IMR-90 (cell line): ENCODE measurements around the gene HAGHL. TPM values are rescaled to one million over a fixed set of nuclear protein-coding genes. Genes with fewer than 3 reads are reported as not detected.

Experiments
- ATAC-seq: fragments of 200-7000 bp; cut with Tn5 transposase; 2 replicates; pipeline ENCODE4 v1.9.1; 2020; ENCODE audit warnings: low read depth, mild to moderate bottlenecking, moderate library complexity
- BruUV-seq: library from RNA; stranded (reverse); fragments of 400-500 nt; replicated peaks from 2 replicates; lab custom pipeline; 2021; lab: Mats Ljungman, UMichigan
- CTCF ChIA-PET: fragments of 300-600 bp; formaldehyde crosslinking; extraction: SDS; loops from one replicate; lab custom pipeline; 2021; ENCODE audit warnings: antibody characterized with exemption; lab: Yijun Ruan, JAX
- POLR2A ChIA-PET: fragments of 300-600 bp; sonication (Branson Sonifier 250); formaldehyde crosslinking; loops from one replicate; lab custom pipeline; 2022; ENCODE audit warnings: antibody characterized with exemption; ENCODE audit not compliant: unreplicated experiment; lab: Charles Lee
- DNase-seq: peaks from one replicate; pipeline ENCODE4 v3.0.0; 2013
- H2AFZ ChIP-seq: replicated peaks from 2 replicates; pipeline ENCODE3; 2013; ENCODE audit warnings: low read length, mild to moderate bottlenecking; ENCODE audit not compliant: poor library complexity
- H2AK5ac ChIP-seq: 2 replicates; pipeline ENCODE4 v1.6.1; 2013; ENCODE audit warnings: low read depth, low read length, inconsistent platforms
- H2AK9ac ChIP-seq: replicated peaks from 2 replicates; pipeline ENCODE3; 2013; ENCODE audit warnings: mild to moderate bottlenecking, low read depth, low read length, moderate library complexity; ENCODE audit not compliant: poor library complexity
- H2BK120ac ChIP-seq: 2 replicates; pipeline ENCODE4 v1.6.1; 2013; ENCODE audit warnings: low read depth, low read length, inconsistent platforms
- H2BK15ac ChIP-seq: 3 replicates; pipeline ENCODE4 v1.6.1; 2013; ENCODE audit warnings: low read depth, low read length, inconsistent platforms
- H2BK20ac ChIP-seq: 2 replicates; pipeline ENCODE4 v1.6.1; 2013; ENCODE audit warnings: low read depth, mild to moderate bottlenecking, inconsistent platforms, low read length, moderate library complexity
- H2BK5ac ChIP-seq: 2 replicates; pipeline ENCODE4 v1.6.1; 2013; ENCODE audit warnings: mild to moderate bottlenecking, low read depth, low read length, inconsistent platforms; ENCODE audit not compliant: poor library complexity, severe bottlenecking
- H3K14ac ChIP-seq: replicated peaks from 2 replicates; pipeline ENCODE4 v1.6.1; 2013; ENCODE audit warnings: low read depth, low read length, inconsistent platforms
- H3K18ac ChIP-seq: 2 replicates; pipeline ENCODE4 v1.6.1; 2013; ENCODE audit warnings: low read depth, low read length, control low read depth
- H3K23ac ChIP-seq: 2 replicates; pipeline ENCODE4 v1.6.1; 2013; ENCODE audit warnings: low read depth, low read length, inconsistent platforms
- H3K27ac ChIP-seq: 2 replicates; pipeline ENCODE4 v1.5.1; 2013; ENCODE audit warnings: mild to moderate bottlenecking, control low read depth, low read length; ENCODE audit not compliant: insufficient read depth
- H3K27me3 ChIP-seq: 2 replicates; pipeline ENCODE4 v1.6.1; 2013; ENCODE audit warnings: low read length; ENCODE audit not compliant: control insufficient read depth, insufficient read depth
- H3K36me3 ChIP-seq: 2 replicates; pipeline ENCODE4 v1.6.1; 2013; ENCODE audit warnings: low read length, mixed read lengths; ENCODE audit not compliant: control insufficient read depth, insufficient read depth
- H3K4ac ChIP-seq: 2 replicates; pipeline ENCODE4 v1.6.1; 2013; ENCODE audit warnings: low read depth, low read length, inconsistent platforms
- H3K4me1 ChIP-seq: 2 replicates; pipeline ENCODE4 v1.6.1; 2013; ENCODE audit warnings: low read length, mixed read lengths; ENCODE audit not compliant: control insufficient read depth, insufficient read depth
- H3K4me2 ChIP-seq: 2 replicates; pipeline ENCODE4 v1.6.1; 2013; ENCODE audit warnings: low read depth, mild to moderate bottlenecking, control low read depth, low read length, moderate library complexity
- H3K4me3 ChIP-seq: 2 replicates; pipeline ENCODE4 v1.5.1; 2013; ENCODE audit warnings: low read depth, mild to moderate bottlenecking, control low read depth, low read length, moderate library complexity; ENCODE audit not compliant: insufficient read depth
- H3K56ac ChIP-seq: 2 replicates; pipeline ENCODE4 v1.6.1; 2013; ENCODE audit warnings: low read length, inconsistent platforms; ENCODE audit not compliant: insufficient read depth; ENCODE audit errors: extremely low read depth
- H3K79me1 ChIP-seq, 2 experiments: 2 replicates each; pipeline ENCODE4 v1.6.1; 2013; ENCODE audit warnings: low read length in 2 of 2, inconsistent platforms in 1 of 2, low read depth in 1 of 2
- H3K9ac ChIP-seq: 2 replicates; pipeline ENCODE4 v1.6.1; 2013; ENCODE audit warnings: low read depth, low read length, control low read depth
- H3K9me1 ChIP-seq: 2 replicates; pipeline ENCODE4 v1.6.1; 2013; ENCODE audit warnings: low read length, inconsistent platforms; ENCODE audit not compliant: insufficient read depth
- H3K9me3 ChIP-seq: 2 replicates; pipeline ENCODE4 v1.6.1; 2013; ENCODE audit warnings: low read length; ENCODE audit not compliant: control insufficient read depth, insufficient read depth
- H4K20me1 ChIP-seq: 2 replicates; pipeline ENCODE4 v1.6.1; 2013; ENCODE audit warnings: low read length, inconsistent platforms; ENCODE audit not compliant: insufficient read depth
- H4K5ac ChIP-seq: 2 replicates; pipeline ENCODE4 v1.6.1; 2013; ENCODE audit warnings: mild to moderate bottlenecking, low read depth, low read length, control low read depth
- H4K8ac ChIP-seq, 2 experiments: 2 replicates each; pipeline ENCODE4 v1.6.1; 2013; ENCODE audit warnings: low read depth in 2 of 2, low read length in 2 of 2, control low read depth in 1 of 2, inconsistent platforms in 1 of 2
- H4K91ac ChIP-seq: 2 replicates; pipeline ENCODE4 v1.6.1; 2013; ENCODE audit warnings: low read depth, low read length, inconsistent platforms; ENCODE audit not compliant: insufficient read depth
- BHLHE40 ChIP-seq: fragments of 150-350 bp; IDR thresholded peaks from 2 replicates; pipeline ENCODE4 v1.6.1; 2016; ENCODE audit warnings: mild to moderate bottlenecking, low read depth, low read length
- CEBPB ChIP-seq: IDR thresholded peaks from 2 replicates; pipeline ENCODE4 v1.6.1; 2012; ENCODE audit warnings: low read depth, low read length, improper control_type of control experiment
- CHD1 ChIP-seq: IDR thresholded peaks from 2 replicates; pipeline ENCODE4 v1.6.1; 2012; ENCODE audit warnings: low read depth, low read length, improper control_type of control experiment
- MAFK ChIP-seq: IDR thresholded peaks from 2 replicates; pipeline ENCODE4 v1.6.1; 2012; ENCODE audit warnings: low read depth, low read length, improper control_type of control experiment
- MAZ ChIP-seq: IDR thresholded peaks from 2 replicates; pipeline ENCODE4 v1.6.1; 2012; ENCODE audit warnings: low read depth, mild to moderate bottlenecking, low read length, improper control_type of control experiment, moderate library complexity, borderline replicate concordance
- MXI1 ChIP-seq: IDR thresholded peaks from 2 replicates; pipeline ENCODE4 v1.6.1; 2012; ENCODE audit warnings: low read depth, mild to moderate bottlenecking, low read length, moderate library complexity, borderline replicate concordance
- NFE2L2 ChIP-seq: fragments of 150-350 bp; IDR thresholded peaks from 2 replicates; pipeline ENCODE4 v1.6.1; 2016; ENCODE audit warnings: low read depth, mild to moderate bottlenecking, low read length
- POLR2A ChIP-seq: IDR thresholded peaks from 2 replicates; pipeline ENCODE4 v1.6.1; 2012; ENCODE audit warnings: mild to moderate bottlenecking, low read depth, low read length
- RCOR1 ChIP-seq: IDR thresholded peaks from 2 replicates; pipeline ENCODE4 v1.6.1; 2012; ENCODE audit warnings: mild to moderate bottlenecking, low read length, improper control_type of control experiment; ENCODE audit not compliant: insufficient replicate concordance
- RFX5 ChIP-seq: IDR thresholded peaks from 2 replicates; pipeline ENCODE4 v1.8.0; 2012; ENCODE audit warnings: low read depth, mild to moderate bottlenecking, low read length, moderate library complexity
- WGBS, 2 experiments: methylation state at CpG; one replicate each; pipeline versions ENCODE4 v1.1.5 to v1.1.7; 2013; ENCODE audit warnings: missing lambda C conversion rate in 2 of 2; ENCODE audit not compliant: insufficient read length in 1 of 2; ENCODE audit errors: extremely low coverage in 2 of 2; 5-methylcytosine and 5-hydroxymethylcytosine counted together
- dilution Hi-C: fragments of 300-500 bp; cut with HindIII; formaldehyde crosslinking; loops from one replicate; pipeline ENCODE4 v1.14.3; 2018; ENCODE audit warnings: low sequenced_read_pairs; ENCODE audit not compliant: unreplicated experiment
- in situ Hi-C: fragments of 300-500 bp; cut with MboI; formaldehyde crosslinking; loops from 3 replicates; pipeline ENCODE4 v1.14.3; 2019; ENCODE audit warnings: low sequenced_read_pairs, inconsistent platforms, mixed read lengths
- intact Hi-C: fragments of 100-400 bp; cut with micrococcal nuclease; formaldehyde crosslinking; loops from 2 replicates; pipeline ENCODE4 v1.10.0; 2022
- polyA plus RNA-seq, 3 experiments: library from polyadenylated mRNA; depleted of rRNA; stranded (reverse); fragments of >200 nt; gene quantifications; 2 replicates each; pipeline ENCODE4 v1.2.3, GENCODE V29; 2012; ENCODE audit warnings: low replicate concordance in 1 of 3
- total RNA-seq: library from RNA; depleted of rRNA; stranded (reverse); fragments of >200 nt; gene quantifications from 2 replicates; pipeline ENCODE4 v1.2.3, GENCODE V29; 2012
- TF ChIP-seq, protein P1 (sequence below): conservative IDR thresholded peaks from 2 replicates; pipeline ENCODE4 v1.5.1; 2012; ENCODE audit warnings: mild to moderate bottlenecking, low read depth, low read length, improper control_type of control experiment
- TF ChIP-seq, protein P2 (sequence below): fragments of 150-350 bp; IDR thresholded peaks from 2 replicates; pipeline ENCODE4 v1.6.1; 2016; ENCODE audit warnings: low read depth, mild to moderate bottlenecking, low read length, moderate library complexity, borderline replicate concordance
- TF ChIP-seq, protein P3 (sequence below): fragments of 150-350 bp; IDR thresholded peaks from 2 replicates; pipeline ENCODE4 v1.6.1; 2017; ENCODE audit warnings: mild to moderate bottlenecking, antibody characterized with exemption, low read length, low read depth

HAGHL gene
- total and polyA plus RNA-seq, 2 of the 4 experiments (the other 2 are of a cell fraction), result 3.0 to 12.5 TPM

DNA sequence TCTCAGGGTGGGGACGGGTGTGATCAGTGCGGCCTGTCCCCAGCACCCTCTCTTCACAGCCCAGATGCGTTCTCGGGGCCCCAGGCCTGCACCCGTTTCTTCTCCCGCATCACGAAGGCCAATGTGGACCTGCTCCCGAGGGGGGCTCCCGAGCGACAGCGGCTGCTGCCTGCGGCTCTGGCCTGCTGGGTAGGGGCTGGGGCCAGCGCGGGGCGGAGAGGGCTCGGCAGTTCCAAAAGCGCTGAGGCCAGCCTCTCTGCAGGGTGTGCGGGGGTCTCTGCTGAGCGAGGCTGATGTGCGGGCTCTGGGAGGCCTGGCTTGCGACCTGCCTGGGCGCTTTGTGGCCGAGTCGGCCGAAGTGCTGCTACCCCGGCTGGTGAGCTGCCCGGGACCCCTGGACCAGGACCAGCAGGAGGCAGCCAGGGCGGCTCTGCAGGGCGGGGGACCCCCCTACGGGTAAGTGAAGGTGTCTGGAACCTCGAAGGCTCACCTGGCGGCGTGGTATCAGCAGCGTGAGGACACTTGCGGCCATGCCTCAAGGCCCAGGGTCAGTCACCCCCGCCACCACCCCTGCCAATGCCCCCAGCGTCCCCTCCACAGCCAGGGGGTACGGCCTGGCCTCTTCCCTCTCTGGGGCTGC lies 38.1 kb downstream of the HAGHL start:
- peaks cover under 1% of the 10 kb centered on the region; the same call in 1 of the 2 replicates for H3K27me3 ChIP-seq
- H3K9ac ChIP-seq, result no peak overlapping the region
- no peak overlapping the region for H2BK5ac ChIP-seq
- H2AK5ac ChIP-seq, result no peak overlapping the region
- H3K4me3 ChIP-seq, result no peak overlapping the region
- no peaks in the 10 kb centered on the region for H3K79me1 ChIP-seq
- no peak overlapping the region for H3K4me2 ChIP-seq
- H4K5ac ChIP-seq, result no peak overlapping the region
- dilution Hi-C loops, result no loop called here
- ATAC-seq, result no peak
- H2AK9ac ChIP-seq, result no peak overlapping the region
- H3K56ac ChIP-seq, result no peak overlapping the region
- POLR2A ChIA-PET, result no interaction called here
- TF ChIP-seq, protein P1, sequence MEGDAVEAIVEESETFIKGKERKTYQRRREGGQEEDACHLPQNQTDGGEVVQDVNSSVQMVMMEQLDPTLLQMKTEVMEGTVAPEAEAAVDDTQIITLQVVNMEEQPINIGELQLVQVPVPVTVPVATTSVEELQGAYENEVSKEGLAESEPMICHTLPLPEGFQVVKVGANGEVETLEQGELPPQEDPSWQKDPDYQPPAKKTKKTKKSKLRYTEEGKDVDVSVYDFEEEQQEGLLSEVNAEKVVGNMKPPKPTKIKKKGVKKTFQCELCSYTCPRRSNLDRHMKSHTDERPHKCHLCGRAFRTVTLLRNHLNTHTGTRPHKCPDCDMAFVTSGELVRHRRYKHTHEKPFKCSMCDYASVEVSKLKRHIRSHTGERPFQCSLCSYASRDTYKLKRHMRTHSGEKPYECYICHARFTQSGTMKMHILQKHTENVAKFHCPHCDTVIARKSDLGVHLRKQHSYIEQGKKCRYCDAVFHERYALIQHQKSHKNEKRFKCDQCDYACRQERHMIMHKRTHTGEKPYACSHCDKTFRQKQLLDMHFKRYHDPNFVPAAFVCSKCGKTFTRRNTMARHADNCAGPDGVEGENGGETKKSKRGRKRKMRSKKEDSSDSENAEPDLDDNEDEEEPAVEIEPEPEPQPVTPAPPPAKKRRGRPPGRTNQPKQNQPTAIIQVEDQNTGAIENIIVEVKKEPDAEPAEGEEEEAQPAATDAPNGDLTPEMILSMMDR, result no peak
- no peak for TF ChIP-seq RCOR1
- TF ChIP-seq, protein P2, sequence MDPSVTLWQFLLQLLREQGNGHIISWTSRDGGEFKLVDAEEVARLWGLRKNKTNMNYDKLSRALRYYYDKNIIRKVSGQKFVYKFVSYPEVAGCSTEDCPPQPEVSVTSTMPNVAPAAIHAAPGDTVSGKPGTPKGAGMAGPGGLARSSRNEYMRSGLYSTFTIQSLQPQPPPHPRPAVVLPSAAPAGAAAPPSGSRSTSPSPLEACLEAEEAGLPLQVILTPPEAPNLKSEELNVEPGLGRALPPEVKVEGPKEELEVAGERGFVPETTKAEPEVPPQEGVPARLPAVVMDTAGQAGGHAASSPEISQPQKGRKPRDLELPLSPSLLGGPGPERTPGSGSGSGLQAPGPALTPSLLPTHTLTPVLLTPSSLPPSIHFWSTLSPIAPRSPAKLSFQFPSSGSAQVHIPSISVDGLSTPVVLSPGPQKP, result no peak
- TF ChIP-seq CHD1, result no peak
- no peak for TF ChIP-seq CEBPB
- TF ChIP-seq RFX5, result no peak
- no peak for TF ChIP-seq MAFK
- TF ChIP-seq, protein P3, sequence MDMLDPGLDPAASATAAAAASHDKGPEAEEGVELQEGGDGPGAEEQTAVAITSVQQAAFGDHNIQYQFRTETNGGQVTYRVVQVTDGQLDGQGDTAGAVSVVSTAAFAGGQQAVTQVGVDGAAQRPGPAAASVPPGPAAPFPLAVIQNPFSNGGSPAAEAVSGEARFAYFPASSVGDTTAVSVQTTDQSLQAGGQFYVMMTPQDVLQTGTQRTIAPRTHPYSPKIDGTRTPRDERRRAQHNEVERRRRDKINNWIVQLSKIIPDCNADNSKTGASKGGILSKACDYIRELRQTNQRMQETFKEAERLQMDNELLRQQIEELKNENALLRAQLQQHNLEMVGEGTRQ, result no peak
- TF ChIP-seq NFE2L2, result no peak
- TF ChIP-seq MAZ, result no peak
- no peak for TF ChIP-seq MXI1
- no peak for TF ChIP-seq BHLHE40
- no peak for TF ChIP-seq POLR2A
- H4K8ac ChIP-seq, result no peak overlapping the region
- no peak overlapping the region for H3K23ac ChIP-seq
- no peak overlapping the region for H2BK15ac ChIP-seq
- BruUV-seq, result no TSS peak
- DNase-seq, result no peak
- H2BK20ac ChIP-seq, result no peak overlapping the region
- no peak overlapping the region for H2AFZ ChIP-seq
- no peaks in the 10 kb centered on the region for H3K36me3 ChIP-seq
- H4K91ac ChIP-seq, result no peak overlapping the region
- H4K20me1 ChIP-seq, result no peaks in the 10 kb centered on the region
- in situ Hi-C loops, result no loop called here
- H3K27ac ChIP-seq, result no peak overlapping the region
- CTCF ChIA-PET, result no interaction called here
- H3K9me3 ChIP-seq, result no peaks in the 10 kb centered on the region
- H3K9me1 ChIP-seq, result no peaks in the 10 kb centered on the region
- H3K4ac ChIP-seq, result no peak overlapping the region
- no peak overlapping the region for H2BK120ac ChIP-seq
- intact Hi-C loops, result no loop called here
- no peak overlapping the region for H3K14ac ChIP-seq
- H3K18ac ChIP-seq, result no peak overlapping the region
- H3K4me1 ChIP-seq, result no peaks in the 10 kb centered on the region
- WGBS, 2 experiments, result 76% methylated on average over 17 of the region's 38 CpGs; no CpG with 5 or more reads in 1 of the 2 experiments
